Transverse colon (tissue), 4 donors: ENCODE data around the gene SLC14A1. TPM values are rescaled to one million over a fixed set of nuclear protein-coding genes. Genes with fewer than 3 reads are reported as not detected.

Source experiments
- DNase-seq: peaks from one replicate; pipeline ENCODE4 v3.0.0-alpha.2; 2019
- H3K27ac ChIP-seq, 4 donors: fragments of 200-600 bp; sonication (generic); 2 replicates each; pipeline ENCODE4 v1.5.1; 2016 to 2018; ENCODE audit warnings: inconsistent platforms in 4 of 4
- H3K27me3 ChIP-seq: fragments of 200-600 bp; sonication (generic); 2 replicates; pipeline ENCODE4 v1.5.1; 2017; ENCODE audit warnings: inconsistent platforms
- H3K36me3 ChIP-seq, 4 donors: fragments of 200-600 bp; sonication (generic); 2 replicates each; pipeline ENCODE4 v1.5.1; 2017 to 2019; ENCODE audit warnings: inconsistent platforms in 4 of 4
- H3K4me1 ChIP-seq, 4 donors: fragments of 200-600 bp; sonication (generic); 2 replicates each; pipeline ENCODE4 v1.5.1; 2017 to 2020; ENCODE audit warnings: inconsistent platforms in 4 of 4
- H3K4me3 ChIP-seq, 4 donors: fragments of 200-600 bp; sonication (generic); 1 replicate in 1 of 4; 2 replicates in 3 of 4; pipeline versions ENCODE4 v1.5.1 to v1.6.1; 2017 to 2019; ENCODE audit warnings: inconsistent platforms in 4 of 4
- H3K9me3 ChIP-seq, 2 donors: fragments of 200-600 bp; sonication (generic); 2 replicates each; pipeline ENCODE4 v1.5.1; 2017 to 2019; ENCODE audit warnings: inconsistent platforms in 2 of 2
- EP300 ChIP-seq: sonication (generic); formaldehyde crosslinking; IDR thresholded peaks from one replicate; pipeline ENCODE4 v1.6.1; 2017; ENCODE audit warnings: antibody characterized with exemption, low read depth
- POLR2A ChIP-seq: fragments of 450-650 bp; IDR thresholded peaks from one replicate; pipeline ENCODE4 v1.6.1; 2016; ENCODE audit warnings: antibody characterized with exemption, mild to moderate bottlenecking, moderate library complexity
- POLR2AphosphoS5 ChIP-seq, 3 donors: sonication (generic); formaldehyde crosslinking; IDR thresholded peaks; one replicate each; pipeline ENCODE4 v1.6.1; 2016; ENCODE audit warnings: antibody characterized with exemption in 3 of 3
- WGBS, 2 donors: methylation state at CpG; one replicate each; pipeline ENCODE4 v1.1.5; 2018; ENCODE audit warnings: low coverage in 1 of 2; 5-methylcytosine and 5-hydroxymethylcytosine counted together
- in situ Hi-C, 4 donors: fragments of 200-750 bp; cut with MboI; loops; one replicate each; pipeline versions ENCODE4 v1.15.0 to v1.15.1; 2017; ENCODE audit warnings: low sequenced_read_pairs in 3 of 4, low pct_ligation_motif_present in 1 of 4, low pct_unique_long_range_greater_than_20kb in 1 of 4
- intact Hi-C: fragments of 100-400 bp; cut with DNase I; formaldehyde crosslinking; loops from one replicate; pipeline ENCODE4 v1.15.1; 2023; ENCODE audit warnings: low total_unique reads
- small RNA-seq, 4 donors: library from RNA; depleted of rRNA; stranded (forward); fragments of <200 nt; gene quantifications; one replicate each; pipeline ENCODE3, GENCODE V24; 2016
- total RNA-seq, 4 donors: library from RNA; depleted of rRNA; stranded (reverse); fragments of >200 nt; gene quantifications; one replicate each; pipeline ENCODE4 v1.1.0, GENCODE V29; 2016
- TF ChIP-seq, protein P1 (sequence below), 5 experiments: fragments of 200-600 bp in 3 of 5; fragments of 450-650 bp in 2 of 5; sonication (generic) in 3 of 5; IDR thresholded peaks; 1 replicate in 2 of 5; 2 replicates in 3 of 5; pipeline ENCODE4 v1.5.1; 2016 to 2017; ENCODE audit warnings: antibody characterized with exemption in 5 of 5, inconsistent platforms in 3 of 5, mild to moderate bottlenecking in 2 of 5, moderate library complexity in 1 of 5

The SLC14A1 gene
- total RNA-seq, 4 donors from 2014 or later, result 0.75 to 2.9 (median 0.95) TPM; not detected in 1

GRCh38 chr18:45793264-45793965 is 69.4 kb downstream of the SLC14A1 start:
- Histone ChIP-seq H3K36me3 (no peaks in the 10 kb centered on the region), H3K9me3 (no peaks in the 10 kb centered on the region), H3K4me3 (no peak overlapping the region), H3K4me1 (no peaks in the 10 kb centered on the region), H3K27me3 (no peaks in the 10 kb centered on the region), H3K27ac (no peak overlapping the region)
- no peak for DNase-seq
- WGBS, 2 donors, result 59 to 86% methylated on average over 2 to 4 of the region's 4 CpGs
- in situ Hi-C loops, result no loop called here
- intact Hi-C loops, result no loop called here
- TF ChIP-seq, protein P1, sequence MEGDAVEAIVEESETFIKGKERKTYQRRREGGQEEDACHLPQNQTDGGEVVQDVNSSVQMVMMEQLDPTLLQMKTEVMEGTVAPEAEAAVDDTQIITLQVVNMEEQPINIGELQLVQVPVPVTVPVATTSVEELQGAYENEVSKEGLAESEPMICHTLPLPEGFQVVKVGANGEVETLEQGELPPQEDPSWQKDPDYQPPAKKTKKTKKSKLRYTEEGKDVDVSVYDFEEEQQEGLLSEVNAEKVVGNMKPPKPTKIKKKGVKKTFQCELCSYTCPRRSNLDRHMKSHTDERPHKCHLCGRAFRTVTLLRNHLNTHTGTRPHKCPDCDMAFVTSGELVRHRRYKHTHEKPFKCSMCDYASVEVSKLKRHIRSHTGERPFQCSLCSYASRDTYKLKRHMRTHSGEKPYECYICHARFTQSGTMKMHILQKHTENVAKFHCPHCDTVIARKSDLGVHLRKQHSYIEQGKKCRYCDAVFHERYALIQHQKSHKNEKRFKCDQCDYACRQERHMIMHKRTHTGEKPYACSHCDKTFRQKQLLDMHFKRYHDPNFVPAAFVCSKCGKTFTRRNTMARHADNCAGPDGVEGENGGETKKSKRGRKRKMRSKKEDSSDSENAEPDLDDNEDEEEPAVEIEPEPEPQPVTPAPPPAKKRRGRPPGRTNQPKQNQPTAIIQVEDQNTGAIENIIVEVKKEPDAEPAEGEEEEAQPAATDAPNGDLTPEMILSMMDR (IDR thresholded peaks at IDR 0.05), result no peak
- TF ChIP-seq EP300 (no peak), POLR2AphosphoS5 (IDR thresholded peaks at IDR 0.05) (no peak), POLR2A (no peak)

DNA sequence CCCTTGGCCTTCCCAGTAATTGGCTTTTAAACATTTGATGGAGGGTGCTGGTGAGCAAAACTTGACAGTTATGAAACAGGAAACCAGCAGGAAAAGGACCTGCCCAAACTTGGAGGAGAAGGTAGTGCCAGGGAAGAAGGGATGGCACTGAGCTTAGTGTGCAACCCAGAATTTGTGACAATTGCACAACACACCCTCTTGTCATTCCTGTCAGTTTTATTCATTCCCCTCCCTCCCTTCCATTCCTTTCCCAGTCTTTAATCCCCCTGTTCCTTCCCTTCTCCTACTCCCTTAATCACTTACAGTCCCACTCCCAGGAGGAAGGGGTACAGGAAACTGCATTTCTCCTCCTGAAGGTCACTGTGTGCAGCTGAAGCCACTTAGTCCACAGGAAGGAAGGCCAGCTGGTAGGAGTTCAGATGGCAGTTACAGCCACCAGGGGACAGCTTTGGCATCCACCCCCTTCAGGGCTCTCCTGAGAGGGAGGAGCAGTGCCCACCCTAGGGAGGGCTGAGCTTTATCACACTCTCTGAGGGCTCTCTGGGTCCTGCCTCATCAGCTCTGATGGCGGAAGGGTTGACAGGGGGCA is 77.5 kb downstream of the SLC14A1 start:
- DNase-seq, result no peak
- in situ Hi-C loops (no loop called here), intact Hi-C loops (no loop called here)
- Histone ChIP-seq H3K4me1 (no peaks in the 10 kb centered on the region), H3K4me3 (no peak overlapping the region), H3K9me3 (peaks cover 6 to 10% of the 10 kb centered on the region in 2 donors), H3K27me3 (no peaks in the 10 kb centered on the region), H3K27ac (no peak overlapping the region), H3K36me3 (no peaks in the 10 kb centered on the region)
- 100% methylated on average over 1 of the region's 1 CpG; no CpG with 5 or more reads in 1 of the 2 donors for WGBS, 2 donors
- TF ChIP-seq EP300 (no peak), POLR2A (no peak), POLR2AphosphoS5 (IDR thresholded peaks at IDR 0.05) (no peak)

Small RNA genes within 50 kb of the gene (small RNA-seq; reads per million reads assigned to genes)
- 0 reads per million in 4 donors for gene AC087685.1

Other genes with a start within 250 kb of the SLC14A1 start
- not detected for gene SLC14A2, start 108.7 kb upstream of the SLC14A1 start, total RNA-seq
- not detected for gene SIGLEC15, start 101.5 kb downstream of the SLC14A1 start, total RNA-seq
- 10 to 100 TPM; 24.3 to 42.2 (median 35.6) TPM for gene EPG5, start 243.1 kb downstream of the SLC14A1 start, total RNA-seq